HG02798 (cell line): ENCODE results near the gene ARHGEF33.
"Not testable (repeated sequence)": the region's sequence is repeated elsewhere in the genome, so short reads cannot be mapped to it uniquely, and the experiment has no call there.

Experiments
- ATAC-seq: cut with Tn5 transposase; IDR thresholded peaks from one replicate; pipeline ENCODE4 v1.9.1; 2021; ENCODE audit warnings: mild to moderate bottlenecking; ENCODE audit not compliant: unreplicated experiment, poor library complexity

ARHGEF33 gene

DNA sequence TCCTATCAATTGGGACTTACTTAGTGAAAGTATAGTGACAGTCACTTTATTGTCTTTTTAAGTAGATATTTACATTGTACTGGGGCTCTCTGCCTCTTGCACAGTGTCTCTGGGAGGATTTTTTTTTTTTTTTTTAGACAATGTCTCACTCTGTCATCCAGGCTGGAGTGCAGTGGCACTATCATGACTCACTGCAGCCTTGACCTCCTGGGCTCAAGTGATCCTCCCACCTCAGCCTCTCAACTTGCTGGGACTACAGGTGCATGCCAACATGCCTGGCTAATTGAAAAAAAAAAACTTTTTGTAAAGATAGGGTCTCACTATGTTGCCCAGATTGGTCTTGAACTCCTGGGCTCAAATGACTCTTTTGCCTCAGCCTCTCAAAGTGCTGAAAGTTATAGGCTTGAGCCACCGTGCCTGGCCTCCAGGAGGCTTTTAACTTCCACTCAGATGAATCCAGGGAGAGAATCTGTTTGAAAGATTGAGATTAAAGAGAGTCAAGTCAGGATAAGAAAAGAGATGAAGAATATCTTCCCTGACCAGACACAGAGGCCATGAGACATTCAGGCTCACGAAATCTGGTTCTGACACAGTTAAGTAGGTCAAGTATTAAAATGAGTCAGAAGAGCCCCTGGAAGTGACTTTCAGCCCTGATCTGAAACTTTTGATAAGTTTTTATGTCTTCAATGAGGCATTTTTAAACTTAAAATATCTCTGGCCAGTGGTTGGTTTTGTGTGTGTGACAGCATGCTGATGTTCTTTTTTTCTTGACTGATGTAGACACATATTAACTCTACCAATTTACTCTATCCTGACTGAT lies 18.3 kb downstream of the ARHGEF33 start:
- peak; percentile 87 for ATAC-seq

DNA sequence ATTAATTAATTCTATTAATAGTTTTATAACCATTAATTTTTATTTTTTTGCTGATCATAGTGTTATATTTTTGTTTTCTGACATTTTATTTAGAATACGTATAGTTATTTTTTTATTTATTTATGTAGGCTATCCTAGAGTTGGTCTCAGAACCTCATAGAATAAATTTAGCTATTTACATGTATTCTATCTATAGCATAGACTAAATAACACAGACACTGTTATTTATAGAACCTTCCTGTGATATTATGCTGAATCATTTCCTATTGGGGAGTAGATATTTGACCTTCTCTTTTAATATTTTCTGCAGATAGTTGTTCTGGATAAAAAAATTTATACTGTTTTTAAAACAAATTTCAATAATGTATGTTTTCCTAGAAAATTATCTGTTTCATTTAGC lies 20.2 kb downstream of the ARHGEF33 start:
- ATAC-seq = no peak

DNA sequence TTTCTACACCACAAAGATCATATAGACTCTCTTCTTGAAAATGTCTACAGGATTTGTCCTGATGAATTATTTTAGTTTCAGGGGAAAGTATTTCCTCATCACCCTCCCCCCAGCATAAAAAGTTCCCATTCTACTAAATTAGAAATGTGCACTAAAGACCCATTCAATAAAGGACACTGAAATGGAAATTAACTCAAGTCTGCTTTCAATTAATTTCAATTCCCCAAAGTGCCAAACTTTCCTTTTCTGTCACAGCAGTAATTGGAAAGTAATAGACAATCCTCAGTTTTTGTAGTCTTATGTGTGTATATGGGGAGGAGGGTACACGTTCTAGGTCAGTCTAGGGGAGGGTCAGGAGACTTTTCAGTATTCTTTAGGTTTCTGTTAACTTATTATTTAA lies 21.5 kb downstream of the ARHGEF33 start:
- no peak for ATAC-seq

DNA sequence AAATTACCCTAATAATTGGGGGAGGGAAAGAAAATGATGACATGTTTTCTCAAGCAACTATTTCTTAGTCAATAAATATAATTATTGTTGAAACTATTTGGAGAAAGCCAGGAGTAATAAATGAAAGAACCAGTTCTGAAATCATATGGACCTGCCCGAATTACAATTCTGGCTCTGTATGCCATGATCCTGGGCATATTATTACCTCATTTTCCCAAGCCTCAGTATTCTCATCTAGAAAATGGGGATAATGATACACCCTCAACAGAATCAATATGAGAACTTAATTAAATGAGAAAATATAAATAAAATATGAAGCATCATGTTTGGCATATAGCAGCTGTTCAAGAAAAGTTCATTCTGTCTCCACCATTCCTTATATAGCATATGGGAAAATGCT lies 22.9 kb downstream of the ARHGEF33 start:
- ATAC-seq = no peak

DNA sequence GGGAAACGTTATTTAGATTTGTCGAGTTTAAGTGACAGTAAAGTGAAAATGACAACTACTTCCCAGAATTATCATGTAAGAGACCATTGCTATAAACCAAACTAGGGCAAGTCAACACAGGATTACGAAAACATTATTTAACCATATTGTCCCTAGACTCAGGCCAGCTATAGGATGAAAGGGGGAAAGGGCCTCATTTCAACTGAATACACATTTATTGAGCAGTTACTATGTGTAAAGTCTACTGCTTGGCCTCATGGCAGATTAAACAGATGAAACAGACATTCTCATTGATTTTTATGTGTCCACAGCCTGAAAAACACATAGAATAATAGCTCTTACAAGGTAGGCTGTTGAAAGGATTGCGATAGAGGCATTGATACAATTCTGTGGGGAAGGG lies 32.7 kb downstream of the ARHGEF33 start:
- ATAC-seq = no peak

DNA sequence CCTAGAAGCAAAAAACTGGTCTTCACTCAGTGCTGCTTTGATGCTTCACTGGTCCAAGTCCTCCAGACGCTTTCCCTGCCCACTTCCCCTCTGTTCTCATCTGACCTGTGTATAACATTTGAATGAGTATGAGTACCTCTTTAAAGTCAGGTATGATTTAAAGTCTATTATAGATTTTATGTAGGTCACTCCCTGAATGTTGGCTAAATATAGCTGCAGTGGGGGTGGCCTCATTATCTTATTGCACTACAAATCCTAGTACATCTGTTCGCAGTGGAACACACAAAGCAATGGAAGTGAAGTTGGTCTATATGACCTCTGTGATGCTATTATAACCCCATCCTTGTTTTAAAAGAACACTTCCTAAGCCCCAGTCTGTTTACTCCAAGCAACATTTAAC lies 33.2 kb downstream of the ARHGEF33 start:
- ATAC-seq = no peak

DNA sequence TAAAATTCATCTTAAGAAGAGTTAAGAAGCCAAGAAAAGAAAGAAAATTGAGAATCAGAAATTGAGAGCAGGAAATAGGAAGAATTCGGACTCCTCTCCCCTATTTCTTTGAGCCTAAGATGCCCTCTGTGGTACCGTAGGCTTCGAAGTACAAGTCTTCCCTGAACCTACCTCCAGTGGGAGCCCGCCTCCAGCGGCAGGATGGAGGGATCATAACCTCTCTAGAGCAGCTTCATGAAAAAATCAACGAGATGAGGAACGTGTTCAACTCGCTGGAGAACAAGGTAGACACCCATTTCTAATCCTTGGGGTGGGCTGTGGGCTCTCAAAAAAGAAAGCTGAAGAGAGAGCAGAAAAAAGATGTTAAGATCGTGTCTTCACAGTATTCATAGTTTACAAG lies 36.3 kb downstream of the ARHGEF33 start:
- no peak for ATAC-seq

DNA sequence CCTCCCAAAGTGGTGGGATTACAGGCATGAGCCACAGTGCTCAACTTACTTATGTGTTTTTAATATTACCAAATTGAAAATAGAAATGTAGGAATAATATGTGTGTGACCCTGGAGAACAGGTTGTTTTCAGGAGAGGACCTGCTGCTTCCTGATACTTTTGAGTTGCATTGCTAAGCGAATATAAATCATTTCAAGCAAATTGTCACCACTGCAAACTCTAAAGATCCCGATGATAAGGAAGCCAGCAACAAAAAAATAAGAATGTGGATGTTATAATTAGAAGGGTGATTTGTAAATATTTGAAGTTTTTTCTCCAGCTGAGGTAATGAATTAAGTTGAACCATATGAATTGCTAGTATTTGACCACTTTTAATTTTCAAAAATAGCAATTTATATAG lies 40.9 kb downstream of the ARHGEF33 start:
- no peak for ATAC-seq

DNA sequence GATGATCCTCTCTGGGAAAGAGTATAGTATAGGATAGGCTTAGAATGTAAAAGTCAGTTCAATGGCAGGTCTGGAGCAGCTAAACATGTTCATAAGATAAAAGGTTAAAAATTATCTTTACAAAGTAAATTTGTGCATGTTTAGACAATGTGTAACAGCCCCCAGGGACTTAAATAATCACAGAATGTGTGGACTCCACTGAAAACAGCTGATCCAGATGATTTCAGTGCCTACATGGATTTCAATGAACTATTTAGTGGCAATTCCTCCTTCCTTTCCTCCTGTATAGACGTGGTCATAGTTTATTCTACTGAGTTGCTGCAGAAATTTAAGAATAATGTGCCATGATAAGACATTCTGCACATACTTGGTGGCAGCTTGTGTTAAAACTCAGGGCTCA lies 42.9 kb downstream of the ARHGEF33 start:
- ATAC-seq = no peak

DNA sequence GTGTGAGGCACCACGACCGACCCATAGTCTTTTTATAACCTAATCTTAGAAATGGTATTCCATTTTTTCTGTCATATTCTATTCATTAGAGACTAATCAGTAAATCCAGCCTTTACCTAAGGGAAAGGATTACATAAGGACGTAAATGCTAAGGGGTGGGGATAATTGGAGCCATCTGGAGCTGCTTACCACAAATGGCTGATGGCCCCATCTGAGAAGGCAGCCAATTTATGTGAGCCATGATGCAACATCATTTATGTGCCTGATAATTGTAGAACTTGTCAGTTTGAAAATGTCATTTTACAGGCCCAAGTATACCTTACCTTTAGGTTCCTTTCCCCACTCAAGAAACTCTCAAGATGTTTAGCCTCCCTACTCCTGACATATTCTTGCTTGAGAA lies 44.0 kb downstream of the ARHGEF33 start:
- ATAC-seq = no peak

DNA sequence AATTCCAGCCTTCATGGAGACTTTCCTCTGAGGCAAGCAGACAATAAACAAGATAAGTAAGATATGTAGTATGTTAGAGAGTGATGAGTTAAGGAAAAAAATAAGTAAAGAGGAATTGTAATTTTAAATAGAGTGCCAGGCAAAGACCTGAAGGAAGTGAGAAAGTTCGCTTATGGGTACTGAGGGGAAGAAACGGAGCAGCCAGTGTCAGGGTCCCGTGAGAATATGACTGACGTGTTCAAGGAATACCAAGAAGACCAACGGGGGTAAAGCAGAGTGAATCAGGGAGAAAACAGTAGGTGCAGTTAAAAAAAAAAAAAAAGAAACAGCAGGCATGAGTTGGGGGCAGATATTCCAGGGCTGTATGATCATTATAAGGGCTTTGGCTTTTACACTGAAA lies 45.1 kb downstream of the ARHGEF33 start:
- ATAC-seq = no peak

DNA sequence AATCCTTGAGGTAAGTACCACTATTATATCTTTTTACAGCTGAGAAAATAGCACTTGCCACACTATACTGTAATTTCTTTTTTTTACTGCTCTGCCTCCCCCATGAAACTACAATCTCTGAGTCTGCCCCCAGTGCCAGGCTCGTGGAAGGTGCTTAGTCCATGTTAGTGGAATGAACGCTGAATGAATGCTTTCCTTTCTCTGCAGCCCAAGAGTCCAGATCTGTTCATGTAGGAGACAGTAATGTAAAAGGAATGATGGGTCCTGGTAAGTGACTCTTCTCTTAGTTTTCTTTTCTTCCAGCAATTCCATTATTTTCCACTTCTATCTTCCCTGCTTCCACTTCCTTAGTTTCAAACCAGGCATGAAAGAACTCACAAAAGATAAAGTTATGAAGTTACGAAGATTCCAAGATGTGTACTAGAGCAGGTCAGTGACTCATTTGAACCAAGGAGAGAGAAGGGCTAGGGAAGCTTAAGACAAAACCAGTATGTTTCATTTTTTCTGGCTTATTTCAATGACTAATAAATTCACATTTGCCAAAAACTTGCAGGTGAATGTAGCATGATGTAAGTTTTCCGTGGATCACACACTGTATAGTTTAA lies 46.0 kb downstream of the ARHGEF33 start:
- no peak for ATAC-seq

DNA sequence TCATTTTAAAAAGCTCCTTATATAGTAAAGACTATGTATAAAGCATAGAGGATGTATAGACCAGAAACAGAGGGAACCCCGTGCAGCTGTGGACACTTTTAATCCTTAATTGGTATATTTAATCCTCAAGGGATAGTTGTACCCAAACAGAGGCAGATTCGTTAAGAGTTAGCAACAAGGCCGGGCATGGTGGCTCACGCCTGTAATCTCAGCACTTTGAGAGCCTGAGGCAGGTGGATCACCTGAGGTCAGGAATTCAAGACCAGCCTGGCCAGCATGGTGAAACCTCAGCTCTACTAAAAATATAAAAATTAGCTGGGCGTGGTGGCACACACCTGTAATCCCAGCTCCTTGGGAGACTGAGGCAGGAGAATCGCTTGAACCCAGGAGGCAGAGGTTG lies 46.8 kb downstream of the ARHGEF33 start:
- not testable (repeated sequence) for ATAC-seq

DNA sequence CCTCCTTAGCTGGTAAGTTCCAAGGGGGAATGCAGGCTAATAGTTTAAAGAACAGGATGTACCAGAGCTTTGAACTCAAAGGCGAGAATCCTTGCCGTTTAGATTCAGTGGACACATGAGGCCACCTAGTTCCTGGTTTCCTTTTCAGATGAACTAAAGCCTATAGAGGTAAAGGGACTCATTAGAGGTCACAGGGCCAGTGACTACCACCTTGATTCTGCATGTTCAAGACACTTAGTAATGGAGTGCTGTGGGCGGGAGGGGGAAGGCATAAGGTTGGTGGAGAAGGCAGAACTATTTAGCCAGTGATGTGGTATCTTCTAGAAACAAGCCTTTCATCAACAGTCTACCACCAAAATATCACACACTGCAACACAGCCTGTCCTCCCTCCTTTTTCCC lies 47.9 kb downstream of the ARHGEF33 start:
- no peak for ATAC-seq

DNA sequence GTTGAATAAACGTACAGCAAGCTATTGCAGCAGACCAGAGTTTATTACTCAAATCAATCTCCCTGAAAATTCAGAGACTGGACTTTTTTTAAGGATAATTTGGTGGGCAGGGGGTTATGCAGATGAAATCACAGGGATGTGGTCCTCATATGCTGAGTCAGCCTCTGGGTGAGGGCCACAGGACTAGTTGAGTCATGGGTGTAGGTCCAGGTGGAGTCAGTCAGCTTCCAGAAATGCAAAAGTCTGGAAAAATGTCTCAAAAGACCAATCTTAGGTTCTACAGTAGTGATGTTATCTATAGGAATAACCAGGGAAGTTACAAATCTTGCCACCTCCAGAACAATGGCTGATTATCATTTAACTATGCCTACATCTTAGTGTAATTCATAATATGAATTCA lies 51.1 kb downstream of the ARHGEF33 start:
- ATAC-seq = no peak

DNA sequence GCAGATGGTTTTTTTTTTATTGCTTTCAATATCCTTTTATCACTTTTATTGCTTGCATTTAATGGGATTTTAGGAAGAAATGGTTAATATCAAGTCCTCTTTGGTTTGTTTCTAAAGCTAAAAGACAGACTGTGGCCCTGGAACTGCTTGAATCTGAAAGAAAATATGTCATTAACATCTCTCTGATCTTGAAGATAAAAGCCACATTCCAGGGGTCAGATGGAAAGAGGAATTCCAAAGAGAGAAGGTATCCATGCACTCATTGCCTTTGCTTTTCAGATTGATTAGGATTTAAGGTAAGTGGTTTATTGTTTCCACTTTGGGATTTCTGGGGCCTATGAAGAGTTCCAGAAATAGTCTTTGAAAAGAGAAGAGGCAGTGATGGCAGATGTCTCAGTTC lies 54.1 kb downstream of the ARHGEF33 start:
- ATAC-seq = no peak

DNA sequence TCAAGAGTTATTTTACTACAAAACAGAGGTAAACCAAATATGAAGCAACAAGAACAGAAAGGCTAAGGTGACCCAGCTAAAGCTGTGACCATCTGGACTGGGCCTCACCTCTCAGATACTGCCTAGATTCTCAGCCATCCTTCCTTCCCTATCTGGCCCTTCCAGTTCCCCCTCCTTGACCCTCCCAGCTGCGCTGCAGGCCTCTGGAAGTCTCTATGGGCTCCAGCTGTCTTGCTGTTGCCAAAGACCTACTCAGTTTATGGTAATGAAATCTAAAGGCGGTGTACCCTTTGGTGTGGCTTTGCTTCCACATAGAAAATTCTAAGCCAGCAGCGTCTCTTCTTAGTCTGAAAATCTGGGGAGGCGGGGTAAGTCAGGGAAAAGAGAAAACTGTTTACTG lies 55.7 kb downstream of the ARHGEF33 start:
- ATAC-seq = no peak

DNA sequence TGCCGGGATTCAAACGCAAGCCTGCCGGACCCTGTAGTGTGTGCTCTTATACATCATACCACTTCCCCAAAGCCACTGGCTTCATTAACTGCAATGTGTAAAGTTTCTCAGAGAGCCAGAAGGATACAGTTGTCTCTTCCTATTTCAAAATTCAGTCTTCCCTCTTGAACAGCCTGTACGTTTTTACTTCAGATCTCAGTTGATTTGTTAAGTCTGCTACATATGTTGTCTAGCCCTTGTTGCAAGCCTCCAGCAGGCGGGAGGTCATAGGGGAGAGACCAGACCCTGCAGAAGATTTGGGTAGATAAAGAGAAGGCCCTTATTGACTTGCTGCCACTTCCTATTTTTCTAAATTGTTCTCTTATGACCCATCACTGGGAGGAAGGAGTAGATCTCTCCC lies 56.2 kb downstream of the ARHGEF33 start:
- ATAC-seq = no peak

DNA sequence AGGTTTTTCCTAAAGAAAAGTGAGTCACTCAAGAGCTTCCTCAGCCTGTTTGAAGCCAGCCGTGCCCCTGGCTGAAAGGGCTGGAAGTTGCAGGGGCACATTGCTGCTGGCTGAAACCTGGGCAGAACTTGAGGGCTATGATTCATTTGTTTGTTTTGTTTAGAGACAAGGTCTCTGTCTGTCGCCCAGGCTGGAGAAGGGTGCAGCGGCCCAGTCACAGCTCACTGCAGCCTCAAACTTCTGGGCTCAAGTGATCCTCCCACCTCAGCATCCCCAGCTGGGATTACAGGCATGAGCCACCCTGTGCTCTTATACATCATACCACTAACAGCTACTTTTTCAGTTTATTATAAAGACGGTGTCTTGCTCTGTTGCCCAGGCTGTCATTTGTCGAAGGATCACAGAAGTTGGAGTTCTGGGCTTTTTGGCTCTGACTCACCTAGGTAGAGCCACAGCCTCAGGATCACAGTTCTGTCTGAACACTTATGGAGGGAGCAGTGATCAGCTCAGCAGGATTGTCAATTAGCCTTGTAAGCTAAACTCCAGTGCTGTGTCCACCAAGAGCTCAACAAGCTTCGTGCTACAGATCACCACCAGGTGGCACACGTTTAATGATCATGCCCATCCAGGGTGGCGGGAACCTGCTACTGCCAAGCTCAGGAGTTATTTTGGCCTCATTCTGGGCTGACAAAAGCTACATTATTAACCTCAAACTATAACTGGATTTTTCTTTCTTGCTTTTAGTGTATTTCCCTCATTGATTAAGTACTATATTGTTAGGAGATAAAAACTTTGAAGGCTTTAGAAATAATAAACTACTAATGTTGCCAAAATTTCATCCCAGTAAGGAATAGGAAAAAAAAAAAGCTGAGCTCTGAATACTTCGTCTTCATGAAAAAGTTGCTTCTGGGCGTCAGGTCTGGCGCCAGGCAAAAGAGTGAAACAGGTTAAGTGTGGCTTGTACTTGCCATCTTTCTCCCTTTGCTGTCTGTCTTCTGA lies 57.9 kb downstream of the ARHGEF33 start:
- ATAC-seq = peak; percentile 81

DNA sequence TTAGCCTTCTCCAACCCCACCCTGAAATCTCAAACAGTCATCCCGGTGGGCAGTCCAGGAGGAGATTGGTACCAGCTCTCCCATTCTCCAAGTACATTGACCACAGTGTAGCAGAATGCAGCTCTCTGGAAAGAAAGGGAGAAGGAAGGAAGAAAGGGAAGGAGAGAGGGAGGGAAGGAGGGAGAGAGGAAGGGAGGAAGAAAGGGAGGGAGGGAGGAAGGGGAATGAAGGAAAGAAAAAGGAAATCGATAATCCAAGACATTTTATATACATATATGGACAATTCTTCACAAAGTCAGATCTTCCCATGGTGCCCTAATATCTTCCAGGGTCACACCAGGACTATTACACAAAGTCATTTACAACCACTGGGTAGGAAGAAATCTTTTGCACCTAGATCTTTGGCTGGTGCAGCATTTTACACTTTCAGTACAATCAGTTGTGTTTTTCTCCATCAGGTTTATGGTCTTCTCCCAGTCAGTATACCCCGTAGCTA lies 58.8 kb downstream of the ARHGEF33 start:
- ATAC-seq = no peak

DNA sequence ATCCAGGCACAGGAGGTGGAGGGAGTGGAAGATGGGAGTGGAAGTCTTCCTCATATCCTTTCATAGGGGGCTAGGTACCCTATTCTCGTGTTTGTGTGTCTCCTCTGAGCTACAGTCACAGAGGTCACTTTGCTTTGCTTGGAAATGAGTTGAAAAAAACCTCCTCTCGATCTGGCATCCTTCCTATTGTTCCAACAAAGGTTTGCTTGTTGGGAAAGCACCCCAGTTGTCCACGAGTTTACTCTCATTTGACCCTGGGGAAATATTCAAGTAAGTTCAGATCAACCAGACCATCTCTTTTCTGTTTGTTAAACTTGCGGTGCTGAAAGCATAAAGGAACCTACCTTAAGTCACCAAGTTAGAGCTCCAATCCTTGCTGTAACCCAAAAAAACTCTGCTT lies 59.3 kb downstream of the ARHGEF33 start:
- ATAC-seq = no peak
